WI38 (cell line): ENCODE data around the gene CSH2.
"Not testable (repeated sequence)": the region's sequence is repeated elsewhere in the genome, so short reads cannot be mapped to it uniquely, and the experiment has no call there.

ENCODE experiments used
- H3K4me3 ChIP-seq: 2 replicates; pipeline ENCODE4 v1.5.1; 2011; ENCODE audit warnings: low read depth, mild to moderate bottlenecking, control low read depth, low read length
- CTCF ChIP-seq: IDR thresholded peaks from 2 replicates; pipeline ENCODE4 v1.5.1; 2012; ENCODE audit warnings: low read depth, mild to moderate bottlenecking, control low read depth, low read length

The CSH2 gene

GRCh38 chr17:63866625-63867024 lies 6.9 kb downstream of the CSH2 start:
- TF ChIP-seq CTCF, result peak; percentile 9; the same call in 1 of the 2 replicates

GRCh38 chr17:63859257-63859656 lies 14.2 kb downstream of the CSH2 start:
- H3K4me3 ChIP-seq, result no peak overlapping the region
- no peak for TF ChIP-seq CTCF

More at GRCh38 chr17:63866625-63867024, 6.9 kb downstream of the CSH2 start:
- not testable (repeated sequence) for H3K4me3 ChIP-seq

GRCh38 chr17:63856425-63856824 lies 17.1 kb downstream of the CSH2 start:
- H3K4me3 ChIP-seq, result not testable (repeated sequence)

GRCh38 chr17:63855185-63855584 lies 18.3 kb downstream of the CSH2 start:
- no peak for TF ChIP-seq CTCF

GRCh38 chr17:63854709-63855108 lies 18.8 kb downstream of the CSH2 start:
- TF ChIP-seq CTCF, result no peak
- no peak overlapping the region for H3K4me3 ChIP-seq

More at GRCh38 chr17:63855185-63855584, 18.3 kb downstream of the CSH2 start:
- no peak overlapping the region for H3K4me3 ChIP-seq

GRCh38 chr17:63853260-63853659 lies 20.2 kb downstream of the CSH2 start:
- no peak overlapping the region for H3K4me3 ChIP-seq
- TF ChIP-seq CTCF, result no peak

GRCh38 chr17:63850401-63850800 lies 23.1 kb downstream of the CSH2 start:
- TF ChIP-seq CTCF, result no peak
- no peak overlapping the region for H3K4me3 ChIP-seq
